Nephron (organoid): ENCODE measurements around the gene FAM216B.

ENCODE experiments used
- H3K27ac Mint-ChIP-seq, 3 experiments: 2 replicates each; pipeline ENCODE4 v1.8.0; 2020; ENCODE audit warnings: mixed read lengths in 3 of 3, mild to moderate bottlenecking in 2 of 3, moderate library complexity in 1 of 3
- H3K27me3 Mint-ChIP-seq: 2 replicates; pipeline ENCODE4 v1.8.0; 2021; ENCODE audit warnings: low read depth, mild to moderate bottlenecking, moderate library complexity, mixed read lengths
- H3K36me3 Mint-ChIP-seq: 2 replicates; pipeline ENCODE4 v1.8.0; 2020; ENCODE audit warnings: low read depth, mixed read lengths
- H3K4me1 Mint-ChIP-seq: 2 replicates; pipeline ENCODE4 v1.8.0; 2020; ENCODE audit warnings: mixed read lengths
- H3K4me3 Mint-ChIP-seq, 3 experiments: 2 replicates each; pipeline ENCODE4 v1.8.0; 2020; ENCODE audit warnings: mild to moderate bottlenecking in 3 of 3, mixed read lengths in 3 of 3, moderate library complexity in 2 of 3
- H3K9me3 Mint-ChIP-seq: 2 replicates; pipeline ENCODE4 v1.8.0; 2020; ENCODE audit warnings: mixed read lengths
- TF ChIP-seq, protein P1 (sequence below), 3 experiments: fragments of 200-600 bp; sonication (generic); IDR thresholded peaks; one replicate each; pipeline ENCODE4 v1.5.0; 2021; ENCODE audit warnings: antibody characterized with exemption in 3 of 3; ENCODE audit not compliant: unreplicated experiment in 3 of 3

FAM216B gene

DNA sequence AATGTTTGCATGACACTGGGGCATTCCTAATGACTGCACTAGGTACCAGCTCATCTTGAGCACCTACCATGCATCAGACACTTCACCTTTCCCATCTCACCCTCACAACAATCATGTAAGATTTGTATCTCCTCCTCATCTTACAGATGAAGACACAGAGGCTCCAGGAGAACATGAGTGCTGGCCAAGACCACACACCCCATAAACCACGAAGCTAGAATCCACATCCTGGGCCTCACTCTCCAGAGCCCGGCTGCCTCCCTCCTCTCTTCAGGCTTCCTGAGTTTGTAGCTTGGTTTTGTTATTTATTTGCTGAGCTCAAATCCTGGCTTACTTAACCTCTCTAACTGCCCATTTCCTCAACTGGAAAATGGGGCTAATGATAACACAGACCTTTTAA lies 25.9 kb downstream of the FAM216B start:
- Mint-ChIP-seq H3K4me3 (no peak overlapping the region), H3K27ac (no peak overlapping the region), H3K27me3 (peaks cover 6% of the 10 kb centered on the region), H3K9me3 (peaks cover 2% of the 10 kb centered on the region), H3K36me3 (no peaks in the 10 kb centered on the region), H3K4me1 (no peaks in the 10 kb centered on the region)
- TF ChIP-seq, protein P1, sequence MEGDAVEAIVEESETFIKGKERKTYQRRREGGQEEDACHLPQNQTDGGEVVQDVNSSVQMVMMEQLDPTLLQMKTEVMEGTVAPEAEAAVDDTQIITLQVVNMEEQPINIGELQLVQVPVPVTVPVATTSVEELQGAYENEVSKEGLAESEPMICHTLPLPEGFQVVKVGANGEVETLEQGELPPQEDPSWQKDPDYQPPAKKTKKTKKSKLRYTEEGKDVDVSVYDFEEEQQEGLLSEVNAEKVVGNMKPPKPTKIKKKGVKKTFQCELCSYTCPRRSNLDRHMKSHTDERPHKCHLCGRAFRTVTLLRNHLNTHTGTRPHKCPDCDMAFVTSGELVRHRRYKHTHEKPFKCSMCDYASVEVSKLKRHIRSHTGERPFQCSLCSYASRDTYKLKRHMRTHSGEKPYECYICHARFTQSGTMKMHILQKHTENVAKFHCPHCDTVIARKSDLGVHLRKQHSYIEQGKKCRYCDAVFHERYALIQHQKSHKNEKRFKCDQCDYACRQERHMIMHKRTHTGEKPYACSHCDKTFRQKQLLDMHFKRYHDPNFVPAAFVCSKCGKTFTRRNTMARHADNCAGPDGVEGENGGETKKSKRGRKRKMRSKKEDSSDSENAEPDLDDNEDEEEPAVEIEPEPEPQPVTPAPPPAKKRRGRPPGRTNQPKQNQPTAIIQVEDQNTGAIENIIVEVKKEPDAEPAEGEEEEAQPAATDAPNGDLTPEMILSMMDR (IDR thresholded peaks at IDR 0.05; ENCODE audit: unreplicated experiment in 3 of 3), result no peak

DNA sequence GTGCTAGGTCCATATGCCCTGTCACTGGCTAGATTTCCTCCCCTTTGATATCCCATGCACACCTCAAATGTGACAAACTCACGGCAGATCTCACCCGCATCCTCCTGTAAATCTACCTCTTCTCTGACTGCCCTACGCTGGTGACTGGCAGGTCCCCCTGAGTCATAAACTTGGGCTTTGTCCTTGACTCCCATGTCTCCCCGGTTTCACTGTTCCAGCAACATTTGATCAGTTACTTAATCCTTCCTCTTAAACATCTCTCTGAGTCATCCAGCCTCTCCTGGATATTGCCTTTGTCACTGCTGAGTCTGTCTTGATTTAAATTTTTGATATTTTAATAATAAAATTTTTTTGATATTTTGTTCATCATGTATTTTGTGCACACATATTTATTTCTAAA lies 26.5 kb downstream of the FAM216B start:
- no peak overlapping the region for H3K27ac Mint-ChIP-seq
- H3K36me3 Mint-ChIP-seq, result no peaks in the 10 kb centered on the region
- TF ChIP-seq, protein P1 (IDR thresholded peaks at IDR 0.05; ENCODE audit: unreplicated experiment in 3 of 3), result no peak
- no peak overlapping the region for H3K4me3 Mint-ChIP-seq
- H3K4me1 Mint-ChIP-seq, result no peaks in the 10 kb centered on the region
- H3K9me3 Mint-ChIP-seq, result peaks cover 2% of the 10 kb centered on the region
- peaks cover 6% of the 10 kb centered on the region for H3K27me3 Mint-ChIP-seq

DNA sequence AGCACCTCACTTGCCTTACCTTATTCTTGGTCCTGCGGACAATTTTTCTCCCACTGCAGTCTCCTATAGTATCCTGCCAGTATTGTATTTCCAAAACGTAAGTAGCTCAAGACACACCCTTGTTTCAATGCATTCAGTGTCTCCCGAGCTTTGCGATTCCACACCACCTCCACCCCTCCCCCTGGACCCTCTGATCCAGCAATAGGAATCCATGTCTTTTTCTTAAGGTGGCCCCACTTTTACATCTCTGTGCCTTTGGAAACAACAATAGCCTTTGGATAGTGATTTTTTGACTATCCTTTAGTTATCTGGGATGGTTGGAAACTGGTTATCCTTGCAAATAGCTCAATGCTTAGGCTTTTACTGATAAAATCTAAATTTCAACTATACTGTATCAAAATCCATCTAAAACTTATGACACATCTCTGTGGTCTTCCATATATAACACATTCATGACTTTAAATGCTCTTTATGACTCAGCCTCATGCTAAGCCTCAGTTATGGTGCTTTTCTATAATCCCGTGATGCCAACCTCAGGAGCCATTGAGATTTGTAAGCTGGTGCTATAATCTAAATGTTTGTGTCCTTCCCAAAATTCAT lies 27.1 kb downstream of the FAM216B start:
- H3K4me1 Mint-ChIP-seq, result no peaks in the 10 kb centered on the region
- H3K27ac Mint-ChIP-seq, result no peak overlapping the region

DNA sequence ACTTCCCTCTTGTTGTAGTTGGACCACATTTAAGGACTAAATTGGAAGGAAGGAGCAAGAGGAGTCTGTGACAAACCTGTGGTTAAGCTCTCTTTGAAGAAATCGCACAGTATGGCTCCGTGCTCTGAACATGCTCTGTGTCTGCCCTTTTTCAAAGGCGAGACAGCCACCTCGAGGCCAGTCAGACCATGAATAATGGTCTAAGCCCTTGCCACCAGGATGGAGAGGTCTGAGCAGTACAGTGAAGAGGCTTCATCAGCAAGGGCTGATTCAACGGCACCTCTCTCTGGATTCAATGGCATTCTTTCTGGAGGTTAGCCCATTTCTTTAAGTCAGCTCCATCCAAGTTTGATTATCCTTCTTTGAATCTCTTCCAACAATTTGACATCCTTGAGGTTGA lies 30.9 kb downstream of the FAM216B start:
- H3K36me3 Mint-ChIP-seq, result no peaks in the 10 kb centered on the region
- peaks cover 14% of the 10 kb centered on the region for H3K4me1 Mint-ChIP-seq
- no peak overlapping the region for H3K27ac Mint-ChIP-seq
- H3K4me3 Mint-ChIP-seq, result no peak overlapping the region
- peaks cover 6% of the 10 kb centered on the region for H3K27me3 Mint-ChIP-seq
- peaks cover 2% of the 10 kb centered on the region for H3K9me3 Mint-ChIP-seq
- TF ChIP-seq, protein P1 (IDR thresholded peaks at IDR 0.05; ENCODE audit: unreplicated experiment in 3 of 3), result no peak

More for the DNA sequence above, 27.1 kb downstream of the FAM216B start:
- H3K9me3 Mint-ChIP-seq, result peaks cover 2% of the 10 kb centered on the region
- H3K27me3 Mint-ChIP-seq, result peaks cover 6% of the 10 kb centered on the region
- no peaks in the 10 kb centered on the region for H3K36me3 Mint-ChIP-seq
- TF ChIP-seq, protein P1 (IDR thresholded peaks at IDR 0.05; ENCODE audit: unreplicated experiment in 3 of 3), result no peak
- H3K4me3 Mint-ChIP-seq, result no peak overlapping the region

DNA sequence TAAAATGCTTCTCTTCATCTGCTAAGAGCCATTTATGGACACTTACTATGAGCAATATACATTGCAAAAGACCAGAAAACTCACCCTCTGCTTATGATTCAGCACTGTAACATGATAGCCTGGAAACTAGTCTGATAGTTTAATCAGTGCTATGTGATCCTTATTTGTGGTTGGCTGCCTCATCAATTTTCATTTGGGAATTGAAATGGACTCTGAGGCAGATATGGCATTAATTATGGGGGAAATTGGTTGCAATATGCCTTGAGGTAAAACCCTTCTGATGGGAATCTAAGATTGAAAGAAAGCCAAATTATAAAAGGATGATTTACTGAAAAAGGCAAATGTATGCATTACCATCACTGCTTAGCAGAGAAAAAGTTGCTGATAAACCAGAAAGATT lies 33.5 kb downstream of the FAM216B start:
- peaks cover 11% of the 10 kb centered on the region for H3K9me3 Mint-ChIP-seq
- H3K27ac Mint-ChIP-seq, result peak overlapping the region in 2 of 3 experiments; percentile 7 to 22
- H3K36me3 Mint-ChIP-seq, result peaks cover 7% of the 10 kb centered on the region
- TF ChIP-seq, protein P1 (IDR thresholded peaks at IDR 0.05; ENCODE audit: unreplicated experiment in 3 of 3), result no peak
- peaks cover 14% of the 10 kb centered on the region for H3K4me1 Mint-ChIP-seq
- H3K4me3 Mint-ChIP-seq, result no peak overlapping the region
- peaks cover 3% of the 10 kb centered on the region for H3K27me3 Mint-ChIP-seq

DNA sequence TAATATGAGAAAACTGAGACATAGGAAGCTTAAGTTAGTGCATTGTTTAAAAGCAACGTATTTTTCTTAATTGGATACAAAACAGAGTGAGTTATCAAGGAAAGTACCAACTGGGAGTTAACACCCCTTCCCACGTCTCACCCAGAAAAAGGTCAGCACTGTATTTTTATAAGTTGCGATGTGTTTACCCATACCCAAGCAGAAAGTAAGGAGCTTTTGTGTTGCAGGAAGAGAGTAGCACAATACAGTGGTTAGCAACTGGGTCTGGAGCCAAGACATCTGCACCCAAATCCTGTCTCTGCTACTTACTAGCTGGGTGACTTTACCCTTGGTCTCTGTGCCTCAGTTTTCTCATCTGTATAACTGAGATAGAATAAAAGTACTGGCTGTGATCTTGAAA lies 34.3 kb downstream of the FAM216B start:
- Mint-ChIP-seq H3K27me3 (peaks cover 3% of the 10 kb centered on the region), H3K4me3 (no peak overlapping the region), H3K27ac (no peak overlapping the region), H3K9me3 (peaks cover 11% of the 10 kb centered on the region), H3K4me1 (peaks cover 14% of the 10 kb centered on the region), H3K36me3 (peaks cover 7% of the 10 kb centered on the region)
- TF ChIP-seq, protein P1 (IDR thresholded peaks at IDR 0.05; ENCODE audit: unreplicated experiment in 3 of 3), result no peak
